WTC11 (cell line): ENCODE data around the gene FAM50A. TPM values are rescaled to one million over a fixed set of nuclear protein-coding genes. Genes with fewer than 3 reads are reported as not detected.

Source experiments
- ATAC-seq: fragments of 200-7000 bp; cut with Tn5 transposase; 2 replicates; pipeline ENCODE4 v1.10.0; 2021; ENCODE audit warnings: mild to moderate bottlenecking, moderate library complexity
- CTCF ChIA-PET: fragments of 300-600 bp; sonication (Branson Sonifier 250); formaldehyde crosslinking; loops from one replicate; lab custom pipeline; 2021; ENCODE audit warnings: antibody characterized with exemption; lab: Charles Lee
- POLR2A ChIA-PET: fragments of 350-600 bp; sonication (Branson Sonifier 250); formaldehyde crosslinking; loops from one replicate; lab custom pipeline; 2021; ENCODE audit warnings: antibody characterized with exemption; lab: Charles Lee
- DNase-seq: peaks from one replicate; pipeline ENCODE4 v3.0.0; 2021; ENCODE audit warnings: low spot score
- H3K27ac Mint-ChIP-seq: 2 replicates; pipeline ENCODE4 v1.8.0; 2021; ENCODE audit warnings: mixed read lengths
- H3K27me3 Mint-ChIP-seq: 2 replicates; pipeline ENCODE4 v1.8.0; 2021; ENCODE audit warnings: low read depth, mild to moderate bottlenecking, moderate library complexity, mixed read lengths
- H3K36me3 Mint-ChIP-seq: 2 replicates; pipeline ENCODE4 v1.8.0; 2021; ENCODE audit warnings: mixed read lengths
- H3K4me1 Mint-ChIP-seq: 2 replicates; pipeline ENCODE4 v1.8.0; 2022; ENCODE audit warnings: mixed read lengths
- H3K4me3 Mint-ChIP-seq: 2 replicates; pipeline ENCODE4 v1.8.0; 2021; ENCODE audit warnings: mild to moderate bottlenecking, moderate library complexity, mixed read lengths
- H3K9me3 Mint-ChIP-seq: 2 replicates; pipeline ENCODE4 v1.8.0; 2021; ENCODE audit warnings: mixed read lengths
- ETV6 ChIP-seq: sonication (generic); formaldehyde crosslinking; IDR thresholded peaks from 2 replicates; pipeline ENCODE4 v1.8.1; 2022; ENCODE audit warnings: mild to moderate bottlenecking, missing genetic modification reagents
- FOXP4 ChIP-seq: sonication (generic); formaldehyde crosslinking; IDR thresholded peaks from 2 replicates; pipeline ENCODE4 v1.8.0; 2022; ENCODE audit warnings: mild to moderate bottlenecking, missing genetic modification reagents
- HMGXB4 ChIP-seq: sonication (generic); formaldehyde crosslinking; IDR thresholded peaks from 2 replicates; pipeline ENCODE4 v1.8.1; 2023; ENCODE audit warnings: mild to moderate bottlenecking, moderate library complexity, missing genetic modification reagents
- IRF1 ChIP-seq: sonication (generic); formaldehyde crosslinking; IDR thresholded peaks from 2 replicates; pipeline ENCODE4 v1.8.0; 2023; ENCODE audit warnings: missing genetic modification reagents
- JUN ChIP-seq: sonication (generic); formaldehyde crosslinking; IDR thresholded peaks from 2 replicates; pipeline ENCODE4 v1.8.0; 2023; ENCODE audit warnings: mild to moderate bottlenecking, missing genetic modification reagents
- MXD4 ChIP-seq: fragments of 250-450 bp; sonication (Bioruptor Pico); IDR thresholded peaks from 2 replicates; pipeline ENCODE4 v1.8.0; 2021; ENCODE audit warnings: mild to moderate bottlenecking, moderate library complexity, borderline replicate concordance
- MYBL2 ChIP-seq: sonication (generic); formaldehyde crosslinking; IDR thresholded peaks from 2 replicates; pipeline ENCODE4 v1.8.1; 2023; ENCODE audit warnings: mild to moderate bottlenecking, moderate library complexity, missing genetic modification reagents
- PREB ChIP-seq: sonication (generic); formaldehyde crosslinking; IDR thresholded peaks from 2 replicates; pipeline ENCODE4 v1.8.1; 2022; ENCODE audit warnings: mild to moderate bottlenecking, missing genetic modification reagents, moderate library complexity, borderline replicate concordance
- SMAD4 ChIP-seq: sonication (generic); formaldehyde crosslinking; IDR thresholded peaks from 2 replicates; pipeline ENCODE4 v1.8.0; 2022; ENCODE audit warnings: mild to moderate bottlenecking, missing genetic modification reagents
- TCF7 ChIP-seq: sonication (generic); formaldehyde crosslinking; IDR thresholded peaks from 2 replicates; pipeline ENCODE4 v1.8.0; 2022; ENCODE audit warnings: mild to moderate bottlenecking, low read depth, missing genetic modification reagents, moderate library complexity
- ZNF396 ChIP-seq: fragments of 250-450 bp; sonication (Bioruptor Pico); IDR thresholded peaks from 2 replicates; pipeline ENCODE4 v1.8.0; 2021; ENCODE audit warnings: mild to moderate bottlenecking, moderate library complexity, borderline replicate concordance
- ZNF416 ChIP-seq: fragments of 250-450 bp; sonication (Bioruptor Pico); IDR thresholded peaks from 2 replicates; pipeline ENCODE4 v1.9.0; 2021; ENCODE audit warnings: mild to moderate bottlenecking, inconsistent platforms
- ZNF423 ChIP-seq: fragments of 250-450 bp; sonication (Bioruptor Pico); IDR thresholded peaks from 2 replicates; pipeline ENCODE4 v2.1.2; 2022; ENCODE audit warnings: mild to moderate bottlenecking, moderate library complexity
- ZNF512 ChIP-seq: sonication (generic); formaldehyde crosslinking; IDR thresholded peaks from 2 replicates; pipeline ENCODE4 v1.8.1; 2022; ENCODE audit warnings: missing genetic modification reagents, borderline replicate concordance
- ZNF671 ChIP-seq: fragments of 250-450 bp; sonication (Bioruptor Pico); IDR thresholded peaks from 2 replicates; pipeline ENCODE4 v1.8.0; 2021; ENCODE audit warnings: mild to moderate bottlenecking
- total RNA-seq: library from RNA; stranded (reverse); gene quantifications from 3 replicates; pipeline ENCODE4 v1.2.3, GENCODE V29; 2021

The FAM50A gene
- total RNA-seq, 1 experiment from 2014 or later = 50.2 TPM

GRCh38 chrX:154441984-154442707 is 1.8 kb upstream of the FAM50A start:
- Mint-ChIP-seq H3K9me3 (no peaks in the 10 kb centered on the region), H3K27ac (no peak overlapping the region)
- CTCF ChIA-PET = no interaction called here

GRCh38 chrX:154443479-154443910 is 446 bp upstream of the FAM50A start:
- CTCF ChIA-PET = interaction anchor here (0.5 to 0.7 kb wide), 2 partner anchors 17 to 18 kb away, joined by 3 to 6 read pairs; no protein-coding TSS in a partner anchor
- peak overlapping the region; percentile 68 for H3K27ac Mint-ChIP-seq
- no peak for TF ChIP-seq ETV6
- TF ChIP-seq SMAD4 = no peak
- TF ChIP-seq JUN (CRISPR knock-in tag) = no peak
- TF ChIP-seq FOXP4 (CRISPR knock-in tag) = no peak
- no peak for TF ChIP-seq MXD4 (CRISPR knock-in tag)
- no peak for TF ChIP-seq PREB (CRISPR knock-in tag)
- TF ChIP-seq ZNF396 = no peak
- TF ChIP-seq IRF1 (CRISPR knock-in tag) = no peak
- no peak for TF ChIP-seq ZNF416 (CRISPR knock-in tag)
- TF ChIP-seq HMGXB4 (CRISPR knock-in tag) = no peak
- TF ChIP-seq TCF7 (CRISPR knock-in tag) = no peak
- TF ChIP-seq ZNF423 (CRISPR knock-in tag) = no peak
- no peak for TF ChIP-seq ZNF671 (CRISPR knock-in tag)
- no peak for TF ChIP-seq ZNF512 (CRISPR knock-in tag)
- TF ChIP-seq, all 79 proteins: peak for 0
- DNase-seq = no peak
- Mint-ChIP-seq H3K9me3 (no peaks in the 10 kb centered on the region), H3K4me1 (no peaks in the 10 kb centered on the region), H3K27me3 (no peaks in the 10 kb centered on the region), H3K4me3 (peak overlapping the region; percentile 70), H3K36me3 (peaks cover 16% of the 10 kb centered on the region)
- POLR2A ChIA-PET = no interaction called here
- ATAC-seq = peak; percentile 46

More at GRCh38 chrX:154441984-154442707, 1.8 kb upstream of the FAM50A start:
- DNase-seq (no peak), ATAC-seq (no peak)
- POLR2A ChIA-PET = interaction anchor here (0.9 kb wide), 1 partner anchor 49 kb away, joined by 3 read pairs; the partner anchor contains the start of gene SLC10A3
- Mint-ChIP-seq H3K4me3 (no peak overlapping the region), H3K27me3 (no peaks in the 10 kb centered on the region), H3K4me1 (peaks cover 5% of the 10 kb centered on the region), H3K36me3 (peaks cover 15% of the 10 kb centered on the region)
- TF ChIP-seq MYBL2 = no peak
